Activated gamma-delta T cell (primary cell): ENCODE data around the gene PAPSS2.

ENCODE experiments used
- DNase-seq: peaks from one replicate; lab custom pipeline; 2025; lab: John Stamatoyannopoulos, UW

The PAPSS2 gene

DNA sequence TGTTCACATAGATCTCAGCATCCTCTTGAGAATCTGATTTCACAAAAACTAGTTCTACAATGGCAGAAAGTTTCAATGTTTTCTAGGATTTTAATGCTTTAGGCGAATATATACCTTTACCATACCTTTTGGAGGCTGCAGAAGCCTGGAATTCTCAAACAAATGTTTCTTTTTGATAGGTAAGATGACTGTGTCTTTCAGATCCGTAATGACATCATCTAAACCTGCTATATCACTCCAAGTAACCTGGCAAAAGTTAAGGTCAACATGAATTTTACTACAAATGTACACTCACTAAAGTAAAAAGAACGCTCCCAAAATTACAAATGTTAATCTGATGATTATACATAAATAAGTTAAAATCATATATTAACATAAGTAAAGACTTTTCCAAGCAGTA is 130.5 kb downstream of the PAPSS2 start:
- no peak for DNase-seq

DNA sequence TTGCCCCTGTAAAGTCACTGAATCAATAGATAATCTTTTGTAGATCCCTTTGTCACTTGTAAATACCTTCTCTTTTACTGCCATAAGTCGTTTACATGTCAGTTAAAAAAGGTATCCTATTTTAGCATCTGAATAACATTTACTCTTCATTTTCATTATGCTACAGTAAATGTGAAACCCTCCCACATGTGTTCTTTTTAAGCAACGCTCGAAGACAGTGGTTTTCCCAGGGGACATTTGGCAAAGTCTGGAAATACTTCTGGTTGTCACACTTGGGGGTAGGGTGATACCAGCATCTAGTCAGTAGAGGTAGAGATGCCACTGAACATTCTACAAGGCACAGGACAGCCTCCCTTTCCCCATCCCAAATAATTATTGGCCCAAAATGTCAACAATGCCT is 134.6 kb downstream of the PAPSS2 start:
- no peak for DNase-seq
